DMS153 (cell line): ENCODE results near the gene TLN1.

Experiments
- DNase-seq: peaks from one replicate; lab custom pipeline; 2025; lab: John Stamatoyannopoulos, UW

TLN1 gene

DNA sequence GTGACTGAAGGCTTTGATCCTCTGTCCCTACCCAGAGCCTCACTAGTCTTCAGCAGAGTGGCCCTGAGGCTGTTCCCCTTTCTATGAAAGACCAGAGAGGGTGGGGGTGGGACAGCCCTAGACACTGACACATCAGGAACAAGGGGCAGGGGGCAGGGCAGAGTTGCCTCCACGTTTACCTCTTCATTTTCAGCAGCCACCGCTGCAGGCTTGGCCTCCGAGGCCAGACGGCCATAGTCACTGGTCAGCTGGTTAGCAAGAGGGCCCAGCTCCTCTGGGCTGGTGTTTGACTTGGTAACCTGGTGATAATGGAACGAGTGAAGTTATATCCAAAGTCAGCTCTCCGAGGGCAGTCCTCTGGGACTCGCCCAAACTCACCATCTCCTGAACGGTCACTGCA lies 26.6 kb downstream of the TLN1 start:
- no peak for DNase-seq

DNA sequence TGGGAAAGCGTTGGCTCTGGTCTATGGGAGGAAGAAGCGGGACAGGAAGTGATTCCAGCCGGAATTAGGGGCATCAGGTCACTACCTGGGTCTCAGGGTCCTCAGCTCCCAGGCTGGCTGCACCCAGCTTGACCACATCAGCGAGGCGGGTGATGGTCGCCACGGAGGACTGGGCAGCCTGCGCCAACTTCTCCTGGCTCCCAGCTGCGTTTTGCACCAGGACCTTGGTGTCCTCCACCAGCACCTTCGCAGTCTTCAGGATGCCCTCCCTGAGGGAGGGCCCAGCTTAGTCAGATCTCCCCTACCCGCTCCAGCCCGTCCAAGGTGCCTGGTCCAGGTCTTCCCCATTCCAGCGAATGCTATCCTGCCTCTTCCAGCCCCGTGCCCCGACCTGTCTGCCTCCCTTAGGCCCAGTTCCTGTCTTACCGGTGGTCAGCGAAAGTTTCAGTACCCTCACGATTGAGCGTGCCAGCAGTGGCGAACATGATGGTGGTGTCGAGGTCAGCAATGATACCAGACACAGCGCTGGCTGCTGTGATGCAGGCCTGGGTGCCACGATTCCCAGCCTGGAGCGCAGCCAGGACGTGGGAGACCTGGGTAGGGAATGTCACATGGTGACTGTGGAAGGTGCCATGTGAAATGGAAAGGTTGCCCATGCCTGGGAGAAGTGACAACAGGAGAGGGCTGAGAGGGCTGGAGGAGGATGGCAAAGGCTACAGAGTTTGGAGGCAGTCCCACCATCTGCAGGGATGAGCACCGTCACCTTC lies 27.9 kb downstream of the TLN1 start:
- no peak for DNase-seq

DNA sequence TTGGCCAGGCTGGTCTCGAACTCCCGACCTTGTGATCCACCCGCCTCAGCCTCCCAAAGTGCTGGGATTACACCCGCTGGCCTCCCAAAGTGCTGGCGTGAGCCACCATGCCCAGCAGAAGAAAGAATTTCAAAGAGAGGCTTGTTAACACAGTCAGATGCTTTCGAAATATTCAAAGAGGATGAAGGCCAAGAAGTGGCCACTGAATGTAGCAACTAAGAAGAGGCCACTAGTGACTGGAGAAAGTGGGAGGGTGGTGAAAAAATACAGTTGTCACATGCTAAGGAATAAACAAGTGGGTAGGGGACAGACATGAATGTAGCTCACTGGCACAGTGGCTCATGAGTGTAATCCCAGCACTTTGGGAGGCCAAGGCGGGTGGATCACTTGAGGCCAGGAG lies 29.3 kb downstream of the TLN1 start:
- DNase-seq, result no peak

DNA sequence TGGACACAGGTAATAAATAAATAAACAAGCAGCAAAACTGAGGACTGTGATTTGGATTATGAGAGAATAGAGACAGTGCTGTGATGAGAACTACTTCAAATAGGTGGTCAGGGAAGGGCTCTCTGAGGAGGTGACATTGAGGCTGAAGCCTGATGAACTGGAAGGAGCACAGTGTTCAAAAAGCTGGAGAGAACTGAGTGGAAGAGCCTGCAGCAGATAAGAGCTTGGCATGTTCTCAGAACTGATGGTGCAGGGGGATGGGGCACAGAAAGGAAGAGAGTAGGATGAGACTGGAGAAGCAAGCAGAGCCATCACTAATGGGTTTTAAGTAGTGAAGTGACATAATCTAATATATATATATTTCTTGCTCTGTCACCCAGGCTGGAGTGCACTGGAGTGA lies 31.1 kb downstream of the TLN1 start:
- no peak for DNase-seq

DNA sequence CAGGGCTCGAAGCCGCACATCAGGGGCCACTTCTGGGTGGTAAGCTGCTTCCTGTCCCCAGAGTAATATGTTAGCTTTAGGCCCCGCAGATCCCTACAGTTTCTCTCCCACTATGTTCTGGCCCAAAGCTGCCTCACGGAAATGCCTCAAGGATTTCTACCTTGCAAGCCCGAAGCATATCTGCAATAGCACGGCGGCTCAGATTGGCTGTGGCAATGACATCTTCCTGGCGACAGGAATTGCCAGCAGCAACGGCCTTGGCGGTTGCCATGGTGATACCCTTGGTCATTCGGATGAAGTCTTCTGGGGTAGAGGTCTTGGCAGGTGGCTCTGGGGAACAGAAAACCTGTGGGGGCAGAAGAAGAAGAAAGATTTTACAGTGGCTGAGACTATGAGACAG lies 32.0 kb downstream of the TLN1 start:
- no peak for DNase-seq

DNA sequence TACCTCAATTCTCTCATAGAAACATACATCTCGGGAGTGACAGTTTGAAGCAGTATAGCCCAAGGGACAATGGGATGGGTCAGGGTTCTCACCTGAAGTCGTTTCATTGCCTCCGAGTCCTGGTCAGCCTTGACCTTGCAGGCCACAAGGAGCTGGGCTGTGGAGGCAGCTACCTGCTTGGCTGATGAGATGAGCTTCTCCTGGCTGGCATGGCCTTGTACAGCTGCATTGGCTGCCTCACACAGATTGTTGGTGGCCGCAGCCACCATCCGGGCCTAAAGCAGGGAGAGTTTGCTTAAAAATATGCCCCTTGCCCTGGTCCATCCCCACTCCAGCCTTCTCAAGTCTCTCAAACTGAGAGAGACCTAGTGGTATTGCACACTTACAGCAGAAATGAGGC lies 33.8 kb downstream of the TLN1 start:
- DNase-seq, result no peak

DNA sequence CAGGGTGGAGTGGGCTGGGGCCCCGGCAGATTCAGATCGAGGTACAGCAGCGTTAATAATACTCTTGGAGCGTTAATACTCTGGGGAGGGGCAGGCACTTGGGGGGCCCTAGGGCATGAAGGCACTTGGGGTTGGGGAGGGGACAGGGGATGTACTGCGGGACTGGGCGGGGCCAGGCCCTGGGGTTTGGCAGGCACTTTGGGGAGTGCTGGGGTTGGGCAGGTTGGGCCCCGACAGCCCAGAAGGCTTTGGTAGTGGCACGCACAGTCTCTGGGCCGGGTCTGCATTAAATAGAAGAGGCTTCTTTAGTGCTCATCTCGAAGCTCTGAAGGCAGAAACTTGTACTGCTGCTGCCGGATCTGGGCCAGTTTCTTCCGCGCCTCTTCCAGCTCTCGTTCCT lies 34.5 kb downstream of the TLN1 start:
- no peak for DNase-seq

DNA sequence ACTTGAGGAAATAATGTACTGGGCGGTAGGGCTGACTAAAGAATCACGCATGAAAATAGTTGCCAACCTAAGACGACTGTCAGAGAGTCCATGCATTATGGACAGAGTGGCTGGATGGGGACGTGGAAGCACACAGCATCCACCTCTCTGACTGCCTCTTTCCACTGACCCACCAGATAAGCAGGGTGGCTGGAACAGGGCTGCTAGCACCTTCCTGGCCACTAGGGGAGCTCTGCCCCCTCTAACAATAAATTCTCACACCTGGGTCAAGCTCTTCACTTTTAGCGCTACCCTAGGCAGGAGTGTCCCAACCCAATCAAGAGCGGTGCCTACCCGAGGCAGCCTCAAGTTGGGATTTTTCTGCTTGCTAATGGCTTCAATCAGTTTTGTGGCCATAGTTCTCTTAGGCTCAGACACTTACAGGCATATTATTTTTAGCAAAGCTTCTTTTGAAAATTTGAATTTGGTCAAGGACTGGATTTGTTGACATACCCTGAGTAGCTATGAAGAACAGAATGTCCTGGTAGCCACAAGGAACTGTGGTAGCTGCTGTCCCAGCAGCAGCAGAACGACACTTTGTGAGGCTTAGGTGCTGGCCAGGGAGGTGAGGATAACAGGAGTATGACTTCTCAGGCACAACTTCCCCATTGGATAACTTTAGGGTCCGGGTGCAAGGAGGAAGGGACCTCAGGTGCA lies 35.3 kb downstream of the TLN1 start:
- DNase-seq, result peak; percentile 17

DNA sequence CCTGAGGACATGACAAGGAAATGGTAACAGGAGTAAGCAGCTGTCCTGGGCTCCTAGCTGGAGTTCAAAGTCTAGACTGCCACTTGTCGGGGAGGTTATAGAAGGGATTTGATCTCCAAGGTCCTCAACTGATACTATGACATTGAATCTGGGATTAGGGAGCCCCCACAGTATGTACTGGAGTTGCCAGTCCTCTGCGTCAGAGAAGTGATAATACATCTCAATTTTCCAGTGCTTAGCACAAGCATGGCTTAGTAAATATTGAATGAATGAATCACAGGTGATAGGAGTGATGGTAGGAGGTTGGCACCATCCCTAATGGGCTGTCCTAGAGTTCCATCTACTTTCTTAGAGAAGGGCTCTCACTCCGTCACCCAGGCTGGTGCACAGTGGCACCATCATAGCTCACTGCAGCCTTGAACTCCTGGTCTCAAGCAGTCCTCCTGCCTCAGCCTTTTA lies 36.0 kb downstream of the TLN1 start:
- DNase-seq, result no peak

DNA sequence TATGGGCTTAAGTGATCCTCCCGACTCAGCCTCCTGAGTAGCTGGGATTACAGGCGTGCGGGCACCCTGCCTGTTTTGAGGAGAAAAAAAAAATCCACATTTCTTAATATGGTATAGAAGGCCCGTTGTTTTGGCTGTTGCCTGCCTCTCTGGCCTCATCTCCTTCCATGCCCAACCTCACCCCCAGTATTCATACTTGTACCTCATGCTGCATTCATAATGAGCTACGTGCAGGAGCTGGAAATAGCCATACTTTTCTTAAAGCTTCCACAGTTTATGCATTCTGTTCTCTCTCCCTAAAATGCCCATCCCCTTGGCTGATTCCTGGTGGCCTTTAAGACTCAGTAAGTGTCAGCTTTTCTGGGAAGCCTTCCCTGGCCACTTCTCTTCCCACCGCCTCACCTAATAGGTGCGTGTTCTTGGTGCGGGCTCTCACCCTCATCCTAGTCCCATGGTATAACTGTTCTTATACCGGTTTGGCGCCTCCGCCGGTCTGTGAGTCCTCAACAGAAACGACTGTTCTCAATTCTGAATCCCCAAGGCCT lies 40.2 kb downstream of the TLN1 start:
- no peak for DNase-seq

DNA sequence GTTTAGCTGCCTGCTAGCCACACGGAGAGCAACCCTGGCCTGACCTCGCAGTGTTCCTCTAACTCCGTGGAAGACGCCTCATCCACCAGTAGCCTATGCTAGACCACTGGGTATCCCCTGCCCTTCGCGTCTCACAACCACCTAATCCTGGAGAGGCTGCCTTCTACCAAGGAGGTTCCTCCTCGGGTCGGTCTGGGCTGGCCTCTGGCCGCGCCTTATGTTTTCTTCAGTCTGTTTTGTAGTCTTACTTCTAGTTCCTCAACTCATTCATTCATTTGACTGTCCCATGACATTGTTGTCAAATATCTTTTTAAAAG lies 40.7 kb downstream of the TLN1 start:
- DNase-seq, result no peak

DNA sequence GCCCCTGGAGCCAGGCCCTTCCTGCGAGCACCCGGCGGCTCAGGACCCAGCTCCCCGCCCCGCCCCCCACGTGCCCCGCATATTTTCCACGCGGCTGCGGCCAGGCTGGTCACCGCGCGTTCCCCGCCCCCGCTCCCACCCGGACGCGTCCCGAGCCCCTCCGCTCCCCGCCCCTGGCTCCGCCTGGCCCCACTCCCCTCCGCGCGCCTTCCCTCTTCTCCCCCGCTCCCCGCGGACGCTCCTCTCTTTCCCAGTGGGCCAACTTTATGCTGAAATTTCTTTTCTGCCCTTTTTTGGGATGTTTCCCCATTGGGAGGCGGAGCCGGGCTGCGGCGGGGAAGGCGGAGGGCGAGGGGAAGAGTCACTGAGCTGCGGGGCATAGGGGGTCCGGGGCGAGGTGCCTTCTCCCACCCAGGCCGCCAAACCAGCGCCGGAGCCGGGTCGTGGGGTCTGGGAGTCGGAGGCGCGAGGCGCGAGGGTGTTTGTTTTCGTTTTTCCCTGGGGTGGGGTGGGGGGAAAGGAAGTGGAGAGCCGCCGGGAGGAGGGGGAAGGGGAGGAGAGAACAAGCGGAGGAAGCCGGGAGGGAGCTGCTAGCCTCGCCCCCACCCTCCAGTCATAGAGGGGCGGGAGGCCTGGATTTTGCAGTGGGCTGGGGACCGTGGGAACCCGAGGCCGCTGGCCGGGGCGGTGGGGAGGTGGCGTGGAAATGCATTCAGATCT lies 41.2 kb downstream of the TLN1 start:
- DNase-seq, result no peak

DNA sequence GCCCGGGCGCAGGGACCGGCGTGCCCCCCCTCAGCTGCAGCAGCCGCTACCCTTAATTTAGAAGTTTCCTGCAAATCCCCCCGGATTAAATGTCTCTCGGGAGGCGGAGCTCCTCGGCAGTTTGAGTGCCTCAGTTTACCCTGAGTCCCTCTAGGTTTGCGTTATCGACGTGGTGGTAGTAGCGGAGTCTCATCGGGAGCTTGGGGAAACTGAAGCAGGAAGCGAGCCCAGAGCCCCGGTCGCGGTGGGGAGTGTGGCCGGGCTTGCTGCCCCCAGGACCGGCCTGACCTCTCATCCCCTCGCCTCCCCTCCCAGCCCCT lies 41.7 kb downstream of the TLN1 start:
- DNase-seq, result no peak

DNA sequence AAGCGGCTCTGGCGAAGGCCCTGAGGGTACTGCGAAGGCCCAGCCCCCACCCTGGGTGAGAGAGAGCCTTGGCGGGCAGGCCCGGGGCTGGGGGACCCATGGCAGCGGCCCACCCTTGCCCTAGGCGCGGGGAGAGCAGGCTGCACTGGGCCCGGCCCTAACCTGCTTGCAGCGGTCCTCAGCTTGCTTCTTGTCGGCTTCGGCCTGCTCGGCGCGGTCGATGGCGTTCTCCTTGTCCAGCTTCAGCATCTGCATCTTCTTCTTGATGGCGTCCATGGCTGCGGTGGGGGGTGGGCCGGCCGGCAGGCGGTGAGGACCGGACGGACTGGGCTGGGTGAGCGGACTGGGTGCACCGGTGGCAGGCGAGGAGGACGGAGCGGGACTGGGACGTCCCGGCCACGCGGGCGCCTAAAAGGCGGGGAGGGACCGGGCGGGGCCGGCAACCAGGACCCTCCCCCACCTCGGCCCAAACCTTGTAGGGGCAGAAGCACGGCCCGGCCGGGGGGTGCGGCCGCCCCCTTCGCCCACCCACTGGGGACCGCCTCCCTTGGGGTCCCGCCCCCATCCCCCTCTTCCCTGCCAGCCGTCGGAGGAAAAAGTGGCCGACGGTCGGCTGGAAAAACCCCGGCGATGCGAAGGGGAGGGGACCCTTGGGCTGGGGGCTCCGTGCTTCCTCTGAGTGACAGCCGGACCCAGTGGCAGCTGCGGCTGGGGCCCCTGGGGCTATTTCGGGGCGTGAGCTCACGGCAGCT lies 42.3 kb downstream of the TLN1 start, which contains the start of gene TPM2:
TPM2 (minus strand) TSS at position 384 of the 752 bp plus-strand sequence; CDS start at position 276, 108 bp downstream.
- DNase-seq, result no peak

DNA sequence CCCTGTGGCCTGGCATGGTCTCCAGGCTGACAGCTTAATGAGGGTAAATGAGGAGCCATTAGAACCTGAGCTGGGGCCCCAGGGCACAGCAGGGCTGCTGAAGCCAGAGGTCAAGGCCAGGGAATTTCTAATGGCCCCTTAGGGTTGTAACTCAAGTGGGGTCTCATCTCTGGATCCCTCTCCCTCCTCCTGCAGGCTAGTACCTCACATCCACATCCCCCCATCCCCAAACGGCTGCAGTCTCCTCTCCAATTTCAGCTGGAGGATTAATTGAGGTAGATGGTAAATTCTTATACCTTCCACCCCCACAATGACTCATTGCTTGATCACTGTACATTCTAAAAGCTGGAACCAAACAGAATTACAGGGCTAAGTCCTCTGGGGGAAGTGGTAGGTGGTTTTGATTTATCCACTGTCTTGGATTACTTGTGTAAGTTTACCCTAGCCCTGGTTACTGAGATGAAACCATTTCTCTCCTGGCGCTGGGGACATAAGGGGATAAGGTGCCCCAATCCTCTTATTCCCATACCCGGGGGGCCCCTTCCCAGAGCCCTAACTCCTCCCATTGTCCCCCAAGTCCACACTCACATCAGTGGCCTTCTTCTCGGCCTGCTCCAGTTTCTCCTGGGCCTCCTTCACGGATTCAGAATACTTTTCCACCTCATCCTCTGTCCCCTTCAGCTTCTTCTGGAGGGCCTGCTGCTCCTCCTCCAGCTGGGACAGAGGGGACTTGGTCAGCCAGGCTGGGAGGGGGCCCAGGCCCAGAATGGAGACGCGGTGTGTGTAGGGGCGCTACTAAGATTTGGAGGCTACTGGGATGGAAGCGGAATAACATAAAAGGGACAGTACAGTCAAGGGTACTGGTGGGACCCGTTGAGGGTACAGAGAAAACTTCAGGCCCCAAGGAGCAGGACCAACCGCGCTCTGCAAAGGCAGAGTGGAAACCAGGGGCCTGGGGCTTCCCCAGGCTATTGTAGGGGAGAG lies 43.1 kb downstream of the TLN1 start:
- no peak for DNase-seq

DNA sequence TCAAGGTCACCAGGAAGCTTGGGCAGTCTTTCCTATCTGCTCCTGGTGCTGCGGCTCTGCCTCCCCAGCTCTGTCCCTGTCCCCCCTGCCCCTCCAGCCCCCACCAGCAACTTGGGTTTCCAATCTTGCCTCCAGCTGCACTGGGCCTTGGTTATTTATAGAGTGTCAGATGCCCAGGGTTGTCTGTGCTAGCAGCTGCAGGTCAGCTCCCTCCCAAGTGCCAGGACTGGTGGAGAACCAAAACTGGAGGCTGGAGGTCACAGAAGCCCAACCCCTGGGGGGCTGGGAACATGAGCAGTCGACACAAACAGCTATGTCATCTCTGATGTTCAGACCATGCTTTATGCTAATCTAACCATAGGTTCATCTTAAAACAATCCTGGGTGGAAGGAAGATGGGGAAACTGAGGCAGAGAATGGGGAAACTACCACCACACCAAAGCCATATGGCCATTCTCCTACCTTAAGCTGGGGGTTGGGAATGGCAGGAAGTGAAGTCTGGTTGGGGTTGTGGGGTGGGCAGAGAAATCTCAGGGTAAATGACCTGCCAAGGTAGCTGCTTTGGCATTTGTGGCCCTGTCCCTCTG lies 43.9 kb downstream of the TLN1 start:
- no peak for DNase-seq

DNA sequence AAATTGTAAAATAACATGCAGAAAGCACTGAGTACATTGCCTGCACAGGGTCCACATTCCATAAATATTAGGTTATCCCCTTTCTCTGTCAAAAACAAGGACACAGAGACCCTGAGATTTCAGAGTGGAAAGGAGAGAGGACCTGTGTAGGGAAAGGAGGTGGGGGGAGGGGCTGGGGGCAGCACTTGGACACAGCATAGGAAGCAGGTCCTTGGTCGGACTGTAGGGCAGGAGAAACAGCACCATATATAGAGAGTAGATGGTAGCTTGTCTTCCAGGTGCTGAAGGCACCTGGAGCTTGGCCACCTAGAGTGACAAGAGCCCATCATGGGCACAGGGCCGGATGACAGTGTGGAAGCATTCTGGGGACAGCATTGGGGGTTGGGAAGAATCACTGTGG lies 44.7 kb downstream of the TLN1 start:
- DNase-seq, result no peak

DNA sequence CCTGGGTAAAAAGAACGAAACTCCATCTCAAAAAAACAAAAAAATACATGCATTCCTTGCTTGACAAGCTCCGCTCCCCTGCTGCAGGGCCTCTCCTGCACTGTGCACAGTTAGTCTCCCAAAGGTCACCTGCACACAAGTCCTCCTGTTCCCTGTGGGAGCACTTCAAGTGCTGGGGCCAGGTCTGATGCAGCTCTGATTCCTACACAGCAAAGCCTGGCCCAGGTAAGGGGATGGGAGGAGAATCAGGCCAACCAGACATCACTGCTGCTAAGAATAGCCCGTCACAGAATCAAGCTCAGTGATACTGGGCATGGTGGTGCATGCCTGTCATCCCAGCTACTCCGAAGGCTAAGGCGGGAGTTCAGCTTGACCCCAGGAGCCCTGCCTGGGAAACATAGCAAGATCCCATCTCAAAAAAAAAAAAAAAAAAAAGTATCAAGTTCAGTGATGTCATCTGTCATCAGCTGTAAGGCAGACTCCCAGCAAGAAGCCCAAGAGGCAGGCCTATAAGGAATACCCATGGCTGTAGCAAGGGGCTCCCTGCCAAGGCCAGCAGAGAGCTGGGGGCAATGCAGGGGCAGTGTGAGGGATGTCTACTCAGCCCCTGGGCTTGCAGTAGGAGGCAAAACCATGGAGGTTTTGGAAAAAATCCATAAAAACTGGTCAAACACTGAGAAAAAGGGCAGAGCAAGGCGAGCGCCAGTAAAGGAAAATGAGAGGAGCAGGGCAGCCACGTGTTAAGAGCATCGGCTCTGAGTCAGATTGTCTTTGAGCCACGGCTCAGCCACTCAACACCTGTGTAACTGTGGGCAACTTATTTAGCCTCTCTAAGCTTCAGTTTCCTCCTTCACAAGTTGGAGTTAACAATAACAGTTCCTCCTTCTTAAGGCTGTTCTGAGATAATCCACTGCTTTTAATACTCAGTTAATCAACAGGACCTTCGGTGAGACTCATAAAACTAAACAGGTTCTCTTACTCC lies 45.5 kb downstream of the TLN1 start:
- DNase-seq, result no peak

DNA sequence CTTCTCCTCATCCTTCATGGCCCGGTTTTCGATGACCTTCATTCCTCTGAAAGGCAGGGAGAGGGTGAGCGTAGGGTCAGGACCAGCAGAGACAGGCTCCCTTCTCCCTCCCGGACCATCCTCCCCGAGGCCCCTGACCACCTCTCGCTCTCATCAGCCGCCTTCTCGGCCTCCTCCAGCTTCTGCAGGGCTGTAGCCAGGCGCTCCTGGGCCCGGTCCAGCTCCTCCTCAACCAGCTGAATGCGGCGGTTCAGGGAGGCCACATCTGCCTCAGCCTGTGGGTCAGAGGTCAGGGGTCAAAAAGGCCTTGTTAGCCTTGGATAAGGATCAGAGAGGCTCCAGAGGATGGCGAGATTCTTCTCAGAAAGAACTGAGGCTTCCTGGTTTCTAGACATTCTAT lies 46.5 kb downstream of the TLN1 start:
- no peak for DNase-seq
